MM.1S (cell line): ENCODE results near the gene ADAMTSL1.

Experiments
- DNase-seq: peaks from one replicate; pipeline ENCODE4 v3.0.0-alpha.2; 2015
- H2AFZ ChIP-seq: fragments of 300-600 bp; sonication (generic); 2 replicates; pipeline ENCODE4 v1.6.0; 2016; ENCODE audit warnings: antibody characterized with exemption, low read length
- H3F3A ChIP-seq: fragments of 300-600 bp; sonication (generic); 2 replicates; pipeline ENCODE4 v1.6.1; 2016; ENCODE audit warnings: mild to moderate bottlenecking, antibody characterized with exemption, low read length, moderate library complexity, mixed read lengths; ENCODE audit not compliant: insufficient read depth
- H3K27ac ChIP-seq: fragments of 300-600 bp; sonication (generic); 2 replicates; pipeline ENCODE4 v1.5.1; 2016; ENCODE audit warnings: mild to moderate bottlenecking, low read length
- H3K27me3 ChIP-seq: fragments of 300-600 bp; sonication (generic); replicated peaks from 2 replicates; pipeline ENCODE4 v1.6.0; 2016; ENCODE audit warnings: low read length; ENCODE audit not compliant: insufficient read depth
- H3K36me3 ChIP-seq: fragments of 300-600 bp; sonication (generic); replicated peaks from 2 replicates; pipeline ENCODE4 v1.6.1; 2016; ENCODE audit warnings: mild to moderate bottlenecking, low read length, mixed read lengths; ENCODE audit not compliant: insufficient read depth
- H3K4me1 ChIP-seq: fragments of 300-600 bp; sonication (generic); 2 replicates; pipeline ENCODE4 v1.6.1; 2016; ENCODE audit warnings: low read length, mixed read lengths
- H3K4me2 ChIP-seq: fragments of 300-600 bp; sonication (generic); 2 replicates; pipeline ENCODE4 v1.6.0; 2016; ENCODE audit warnings: low read depth, low read length
- H3K4me3 ChIP-seq: fragments of 300-600 bp; sonication (generic); 2 replicates; pipeline ENCODE4 v1.5.1; 2016; ENCODE audit warnings: low read length, mixed read lengths
- H3K79me2 ChIP-seq: fragments of 300-600 bp; sonication (generic); 2 replicates; pipeline ENCODE4 v1.6.1; 2016; ENCODE audit warnings: mixed run types, low read length, mixed read lengths
- H3K9ac ChIP-seq: fragments of 300-600 bp; sonication (generic); 2 replicates; pipeline ENCODE4 v1.6.1; 2016; ENCODE audit warnings: low read length, mixed read lengths
- H3K9me2 ChIP-seq: fragments of 300-600 bp; sonication (generic); replicated peaks from 2 replicates; pipeline ENCODE4 v1.6.1; 2016; ENCODE audit warnings: mild to moderate bottlenecking, low read length, mixed read lengths; ENCODE audit not compliant: insufficient read depth
- H3K9me3 ChIP-seq: fragments of 300-600 bp; sonication (generic); replicated peaks from 2 replicates; pipeline ENCODE4 v1.6.1; 2016; ENCODE audit warnings: mild to moderate bottlenecking, low read length, mixed read lengths; ENCODE audit not compliant: insufficient read depth
- H4K20me1 ChIP-seq: fragments of 300-600 bp; sonication (generic); 2 replicates; pipeline ENCODE4 v1.6.1; 2016; ENCODE audit warnings: mild to moderate bottlenecking, low read length, moderate library complexity, mixed read lengths; ENCODE audit not compliant: insufficient read depth
- EZH2 ChIP-seq: fragments of 300-600 bp; sonication (generic); optimal IDR thresholded peaks from 2 replicates; pipeline ENCODE3; 2017; ENCODE audit warnings: low read depth, mild to moderate bottlenecking, antibody characterized with exemption, low read length, mixed read lengths
- EZH2phosphoT487 ChIP-seq: fragments of 300-600 bp; sonication (generic); IDR thresholded peaks from 2 replicates; pipeline ENCODE4 v1.6.1; 2018; ENCODE audit warnings: antibody characterized with exemption, low read length
- TF ChIP-seq, protein P1 (sequence below): fragments of 300-600 bp; sonication (generic); IDR thresholded peaks from 2 replicates; pipeline ENCODE4 v1.5.1; 2016; ENCODE audit warnings: antibody characterized with exemption, low read length, mixed read lengths

ADAMTSL1 gene

DNA sequence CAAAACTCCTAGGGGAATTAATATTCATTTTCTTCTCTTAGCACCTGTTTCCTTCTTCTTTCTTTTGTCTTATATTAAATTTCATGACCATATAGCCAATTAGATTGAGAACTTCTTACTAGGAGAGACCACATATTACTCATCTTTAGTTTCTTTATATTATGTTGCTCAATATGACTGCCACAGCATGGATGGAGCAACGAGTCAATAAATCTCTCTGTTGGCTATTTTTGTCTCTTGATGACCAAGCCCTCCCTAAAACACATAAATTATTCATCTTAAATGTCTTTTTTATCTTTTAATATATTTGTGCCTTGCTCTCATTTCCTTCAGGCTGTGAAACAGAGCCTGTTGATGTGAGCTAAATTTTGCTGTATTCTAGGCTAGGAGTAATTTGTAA is 123.0 kb downstream of the ADAMTSL1 start:
- Histone ChIP-seq H3K79me2 (no peaks in the 10 kb centered on the region), H3K9ac (no peak overlapping the region), H4K20me1 (no peaks in the 10 kb centered on the region), H3F3A (no peaks in the 10 kb centered on the region), H3K9me2 (no peaks in the 10 kb centered on the region), H3K27ac (no peak overlapping the region), H3K9me3 (no peaks in the 10 kb centered on the region), H2AFZ (no peak overlapping the region), H3K4me2 (no peak overlapping the region), H3K4me1 (no peaks in the 10 kb centered on the region), H3K4me3 (no peak overlapping the region), H3K36me3 (no peaks in the 10 kb centered on the region), H3K27me3 (no peaks in the 10 kb centered on the region)
- TF ChIP-seq EZH2 (no peak), EZH2phosphoT487 (no peak)
- no peak for DNase-seq

DNA sequence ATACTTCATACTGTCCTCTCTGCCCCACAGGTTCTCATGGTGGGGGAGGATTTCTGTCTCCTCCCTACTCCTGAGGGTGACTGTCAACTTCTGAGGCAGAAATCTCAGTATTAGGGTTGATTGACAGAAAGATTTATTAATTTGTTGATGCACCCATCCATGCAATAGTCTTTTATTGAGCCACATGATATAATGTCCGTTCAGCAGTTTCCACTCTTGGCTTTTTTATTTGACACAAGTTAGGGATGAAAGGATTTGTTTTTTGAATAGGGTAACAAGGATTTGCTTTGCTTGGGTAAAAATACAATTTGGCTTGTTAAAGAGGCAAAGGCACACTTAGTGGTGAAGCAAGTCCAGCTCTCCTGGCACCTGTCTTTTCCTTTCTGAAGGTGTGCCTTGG is 125.0 kb downstream of the ADAMTSL1 start:
- H3K4me1 ChIP-seq: no peaks in the 10 kb centered on the region
- H3K4me2 ChIP-seq: no peak overlapping the region
- H3K79me2 ChIP-seq: no peaks in the 10 kb centered on the region
- H4K20me1 ChIP-seq: no peaks in the 10 kb centered on the region
- H3K27me3 ChIP-seq: no peaks in the 10 kb centered on the region
- H3K36me3 ChIP-seq: no peaks in the 10 kb centered on the region
- H3K27ac ChIP-seq: no peak overlapping the region
- no peak overlapping the region for H2AFZ ChIP-seq
- H3K9me3 ChIP-seq: no peaks in the 10 kb centered on the region
- no peak for DNase-seq
- no peak overlapping the region for H3K9ac ChIP-seq
- H3K4me3 ChIP-seq: no peak overlapping the region
- no peaks in the 10 kb centered on the region for H3F3A ChIP-seq
- no peaks in the 10 kb centered on the region for H3K9me2 ChIP-seq
- TF ChIP-seq EZH2phosphoT487: no peak
- TF ChIP-seq, protein P1, sequence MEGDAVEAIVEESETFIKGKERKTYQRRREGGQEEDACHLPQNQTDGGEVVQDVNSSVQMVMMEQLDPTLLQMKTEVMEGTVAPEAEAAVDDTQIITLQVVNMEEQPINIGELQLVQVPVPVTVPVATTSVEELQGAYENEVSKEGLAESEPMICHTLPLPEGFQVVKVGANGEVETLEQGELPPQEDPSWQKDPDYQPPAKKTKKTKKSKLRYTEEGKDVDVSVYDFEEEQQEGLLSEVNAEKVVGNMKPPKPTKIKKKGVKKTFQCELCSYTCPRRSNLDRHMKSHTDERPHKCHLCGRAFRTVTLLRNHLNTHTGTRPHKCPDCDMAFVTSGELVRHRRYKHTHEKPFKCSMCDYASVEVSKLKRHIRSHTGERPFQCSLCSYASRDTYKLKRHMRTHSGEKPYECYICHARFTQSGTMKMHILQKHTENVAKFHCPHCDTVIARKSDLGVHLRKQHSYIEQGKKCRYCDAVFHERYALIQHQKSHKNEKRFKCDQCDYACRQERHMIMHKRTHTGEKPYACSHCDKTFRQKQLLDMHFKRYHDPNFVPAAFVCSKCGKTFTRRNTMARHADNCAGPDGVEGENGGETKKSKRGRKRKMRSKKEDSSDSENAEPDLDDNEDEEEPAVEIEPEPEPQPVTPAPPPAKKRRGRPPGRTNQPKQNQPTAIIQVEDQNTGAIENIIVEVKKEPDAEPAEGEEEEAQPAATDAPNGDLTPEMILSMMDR: no peak
- TF ChIP-seq EZH2: no peak

DNA sequence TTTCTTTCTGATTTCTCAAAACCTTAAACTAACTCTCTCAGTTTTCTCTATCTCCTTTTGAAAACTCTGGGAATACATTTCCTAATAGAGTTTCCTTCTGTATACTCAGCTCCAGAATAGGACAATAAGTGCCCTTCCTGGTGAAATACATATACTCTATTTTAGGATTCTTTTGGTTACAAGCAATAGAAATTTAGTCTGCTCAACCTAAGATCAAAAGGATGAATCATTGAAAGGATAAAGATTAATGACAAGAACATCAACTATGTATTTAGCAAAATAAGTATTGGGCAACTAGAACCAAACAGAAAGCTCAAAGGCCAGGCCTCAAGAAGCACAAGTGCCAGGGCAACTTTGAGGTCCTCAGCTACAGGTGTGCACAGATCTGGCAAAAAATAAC is 127.1 kb downstream of the ADAMTSL1 start:
- no peak overlapping the region for H3K27ac ChIP-seq
- no peaks in the 10 kb centered on the region for H3K4me1 ChIP-seq
- H3K9me3 ChIP-seq: no peaks in the 10 kb centered on the region
- H3K4me3 ChIP-seq: no peak overlapping the region
- H3K79me2 ChIP-seq: no peaks in the 10 kb centered on the region
- no peaks in the 10 kb centered on the region for H4K20me1 ChIP-seq
- TF ChIP-seq EZH2phosphoT487: no peak
- TF ChIP-seq, protein P1: no peak
- TF ChIP-seq EZH2: no peak
- H3F3A ChIP-seq: no peaks in the 10 kb centered on the region
- no peak overlapping the region for H3K4me2 ChIP-seq
- H3K9ac ChIP-seq: no peak overlapping the region
- H3K27me3 ChIP-seq: no peaks in the 10 kb centered on the region
- H3K36me3 ChIP-seq: no peaks in the 10 kb centered on the region
- H3K9me2 ChIP-seq: no peaks in the 10 kb centered on the region
- no peak for DNase-seq
- no peak overlapping the region for H2AFZ ChIP-seq

DNA sequence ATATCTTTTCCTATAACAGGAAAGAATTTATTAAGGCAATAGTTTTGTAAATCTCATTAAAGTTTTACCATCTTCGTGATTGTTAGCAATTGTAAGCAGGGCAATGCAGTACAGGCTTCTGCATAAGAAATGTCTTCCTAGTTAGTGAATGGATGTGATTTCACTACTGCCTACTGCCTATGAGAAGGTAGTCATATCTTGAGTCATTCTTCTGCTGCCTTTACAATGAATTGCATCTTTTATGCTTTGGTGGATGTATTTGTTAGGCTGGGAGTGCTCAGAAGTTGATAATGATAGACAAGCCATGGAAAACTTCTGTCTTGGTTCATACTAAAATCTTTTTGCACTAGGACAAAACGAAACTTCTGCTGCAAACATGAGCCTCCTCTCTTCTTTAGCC is 128.0 kb downstream of the ADAMTSL1 start:
- H4K20me1 ChIP-seq: no peaks in the 10 kb centered on the region
- no peaks in the 10 kb centered on the region for H3K36me3 ChIP-seq
- no peaks in the 10 kb centered on the region for H3K79me2 ChIP-seq
- H3K4me1 ChIP-seq: no peaks in the 10 kb centered on the region
- no peak overlapping the region for H3K4me2 ChIP-seq
- no peak overlapping the region for H3K27ac ChIP-seq
- no peak for TF ChIP-seq EZH2phosphoT487
- TF ChIP-seq, protein P1: no peak
- TF ChIP-seq EZH2: no peak
- no peaks in the 10 kb centered on the region for H3F3A ChIP-seq
- DNase-seq: no peak
- H3K4me3 ChIP-seq: no peak overlapping the region
- no peaks in the 10 kb centered on the region for H3K9me3 ChIP-seq
- H2AFZ ChIP-seq: no peak overlapping the region
- H3K9me2 ChIP-seq: no peaks in the 10 kb centered on the region
- no peaks in the 10 kb centered on the region for H3K27me3 ChIP-seq
- no peak overlapping the region for H3K9ac ChIP-seq
